ENCODE measurements around the gene SULF2. TPM values are rescaled to one million over a fixed set of nuclear protein-coding genes. Genes with fewer than 3 reads are reported as not detected.

SULF2 gene
- total RNA-seq, 1 donor from 2014 or later, result 68.0 TPM

- no peak for DNase-seq
Measured at GRCh38 chr20:47735412-47736400, 49.6 kb downstream of the SULF2 start.

- no peak for DNase-seq
Measured at GRCh38 chr20:47734870-47735269, 50.4 kb downstream of the SULF2 start.

GRCh38 chr20:47733892-47734291, 51.4 kb downstream of the SULF2 start:
- no peak for DNase-seq

GRCh38 chr20:47730744-47731143, 54.5 kb downstream of the SULF2 start:
- DNase-seq, result no peak

- no peak for DNase-seq
Measured at GRCh38 chr20:47729472-47729871, 55.8 kb downstream of the SULF2 start.

- peak; percentile 85 for DNase-seq
Measured at GRCh38 chr20:47727909-47728361, 57.3 kb downstream of the SULF2 start.

GRCh38 chr20:47727170-47727880, 58.0 kb downstream of the SULF2 start:
- no peak for DNase-seq

- DNase-seq, result no peak
Measured at GRCh38 chr20:47726632-47727031, 58.6 kb downstream of the SULF2 start.

GRCh38 chr20:47725248-47725973, 59.9 kb downstream of the SULF2 start:
- peak; percentile 92 for DNase-seq

GRCh38 chr20:47724910-47725247, 60.4 kb downstream of the SULF2 start:
- DNase-seq, result no peak

GRCh38 chr20:47724396-47724795, 60.9 kb downstream of the SULF2 start:
- no peak for DNase-seq

GRCh38 chr20:47723322-47723721, 62.0 kb downstream of the SULF2 start:
- no peak for DNase-seq

GRCh38 chr20:47720636-47721427, 64.4 kb downstream of the SULF2 start:
- DNase-seq, result peak; percentile 66

GRCh38 chr20:47719625-47720024, 65.7 kb downstream of the SULF2 start:
- peak; percentile 39 for DNase-seq

GRCh38 chr20:47719211-47719610, 66.1 kb downstream of the SULF2 start:
- no peak for DNase-seq

- no peak for DNase-seq
Measured at GRCh38 chr20:47718398-47718797, 66.9 kb downstream of the SULF2 start.

GRCh38 chr20:47717421-47717820, 67.9 kb downstream of the SULF2 start:
- DNase-seq, result no peak

GRCh38 chr20:47713878-47714450, 71.3 kb downstream of the SULF2 start:
- DNase-seq, result peak; percentile 55

- DNase-seq, result no peak
Measured at GRCh38 chr20:47713163-47713562, 72.1 kb downstream of the SULF2 start.

- DNase-seq, result peak; percentile 38
Measured at GRCh38 chr20:47711046-47711752, 74.1 kb downstream of the SULF2 start.

- DNase-seq, result no peak
Measured at GRCh38 chr20:47710665-47711045, 74.6 kb downstream of the SULF2 start.
